HG02798 (cell line): Measurements from ENCODE around the gene MOB3C.

Experiments used
- ATAC-seq: cut with Tn5 transposase; IDR thresholded peaks from one replicate; pipeline ENCODE4 v1.9.1; 2021; ENCODE audit warnings: mild to moderate bottlenecking; ENCODE audit not compliant: unreplicated experiment, poor library complexity

The MOB3C gene

DNA sequence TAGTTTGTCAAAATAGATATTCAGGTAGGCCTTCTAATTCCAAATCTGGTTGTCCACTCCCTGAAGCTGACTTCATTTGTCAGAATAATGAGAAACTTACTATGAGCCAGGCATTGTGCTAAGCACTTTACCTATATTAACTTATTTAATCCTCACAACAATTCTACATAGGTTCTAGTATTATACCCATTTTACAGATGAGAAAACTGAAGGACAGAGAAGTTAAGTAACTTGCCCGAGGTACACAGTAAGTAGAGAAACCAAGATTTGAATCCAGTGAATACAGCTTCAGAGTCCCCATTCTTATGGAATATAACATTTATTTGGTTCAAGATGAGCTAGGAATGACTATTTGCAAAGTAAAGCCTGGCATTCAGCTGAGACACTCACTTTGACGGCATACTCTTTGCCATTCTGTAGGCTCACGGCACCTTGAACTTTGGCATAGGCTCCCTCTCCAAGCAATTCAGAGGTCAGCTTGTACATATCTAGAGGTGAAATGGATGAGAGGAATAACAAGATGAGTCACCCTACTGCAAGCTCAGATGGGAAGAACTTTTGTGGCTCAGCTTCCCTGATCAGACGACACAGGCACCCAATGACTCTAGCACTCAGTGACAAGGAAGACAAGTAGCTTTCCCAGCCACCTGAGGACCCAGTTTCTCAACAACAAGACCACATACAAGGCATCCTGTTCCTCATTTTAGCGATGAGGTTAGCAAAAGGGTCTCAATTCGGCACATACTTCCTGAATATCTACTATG, 36.3 kb downstream of the MOB3C start:
- ATAC-seq: no peak

DNA sequence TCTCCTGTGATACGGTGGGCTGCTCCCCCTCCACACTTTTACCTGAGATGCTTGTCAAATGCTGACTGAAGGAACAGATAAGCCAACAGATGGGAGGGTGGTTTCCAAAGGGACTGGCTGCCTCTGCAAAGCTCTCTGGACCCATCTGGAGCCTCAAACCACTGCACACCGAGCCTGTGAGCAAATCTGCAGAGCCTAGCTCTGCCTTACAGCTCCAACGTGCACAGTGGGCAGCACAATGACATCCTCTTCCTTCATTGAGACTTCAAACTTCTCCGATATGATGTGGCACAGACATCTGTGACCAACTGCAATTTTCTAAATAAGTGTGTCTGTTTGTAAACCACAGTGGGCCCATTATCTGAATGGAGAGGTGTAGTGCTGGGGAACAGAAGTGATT, 38.9 kb downstream of the MOB3C start:
- ATAC-seq: no peak

- ATAC-seq: no peak
Observed at GRCh38 chr1:46576596-46576995, 40.0 kb downstream of the MOB3C start.

DNA sequence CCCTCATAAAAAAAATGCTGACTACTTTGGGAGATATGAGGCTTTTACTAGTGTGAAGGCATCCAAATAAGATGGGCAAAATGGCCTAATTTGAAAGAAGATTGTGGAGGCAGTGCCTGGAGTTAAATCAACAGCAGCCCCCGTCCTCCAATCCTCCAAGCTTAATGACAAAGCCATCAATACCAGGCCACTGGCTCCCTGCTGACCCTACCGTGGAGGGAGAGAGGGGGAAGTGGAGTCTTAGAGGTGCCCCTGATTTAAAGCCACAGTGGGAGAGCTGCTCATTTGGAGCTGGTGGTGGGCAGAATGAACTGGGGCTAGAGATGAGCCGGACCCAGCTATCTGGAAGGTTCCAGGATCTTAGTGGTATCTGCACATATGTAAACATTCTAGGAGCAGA, 40.8 kb downstream of the MOB3C start:
- no peak for ATAC-seq

DNA sequence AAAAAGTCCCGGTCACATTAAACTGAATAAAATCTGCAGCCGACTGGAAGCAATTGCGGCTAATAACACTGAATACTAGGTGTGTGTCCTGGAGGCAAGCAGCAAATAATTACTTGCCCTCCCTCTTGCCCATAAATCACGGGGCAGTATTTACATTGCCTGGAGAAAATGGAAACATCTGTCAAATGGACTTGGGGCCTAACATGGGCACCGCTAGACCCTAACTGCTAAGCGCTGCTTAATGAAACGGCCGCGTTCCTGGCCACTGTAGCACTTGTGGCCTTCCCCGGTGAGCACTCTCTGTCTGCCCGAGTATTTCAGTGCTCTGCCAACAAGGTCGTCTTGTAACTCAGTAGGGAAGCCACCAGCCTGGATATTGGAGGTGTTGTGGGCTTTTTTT, 41.3 kb downstream of the MOB3C start:
- ATAC-seq: no peak

DNA sequence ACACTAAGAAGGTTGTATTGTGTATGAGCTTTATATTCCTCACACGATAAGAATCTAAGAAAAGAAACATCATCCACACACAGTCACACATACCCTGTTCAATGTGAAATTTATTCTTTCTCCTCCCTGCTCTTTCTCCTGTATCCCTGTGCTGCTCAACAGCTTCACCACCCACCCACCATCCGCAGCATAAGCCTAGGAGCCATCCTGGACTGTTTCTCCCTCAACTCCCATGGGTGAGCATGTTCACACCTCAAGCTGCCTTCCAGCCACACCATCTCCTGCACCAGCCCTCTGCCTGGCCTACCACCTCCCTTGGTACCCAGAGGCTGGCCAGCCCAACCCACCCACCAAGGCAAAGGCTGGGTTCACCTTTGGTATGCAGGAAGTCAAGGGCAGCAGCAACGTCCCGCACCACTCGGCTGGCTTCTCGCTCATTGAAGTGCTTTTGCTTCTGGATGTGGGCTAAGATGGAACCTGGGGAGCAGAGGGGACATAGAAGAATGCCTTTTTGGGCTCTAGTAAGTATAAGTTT, 44.9 kb downstream of the MOB3C start:
- ATAC-seq: no peak

GRCh38 chr1:46569884-46570725, 46.5 kb downstream of the MOB3C start:
- no peak for ATAC-seq

DNA sequence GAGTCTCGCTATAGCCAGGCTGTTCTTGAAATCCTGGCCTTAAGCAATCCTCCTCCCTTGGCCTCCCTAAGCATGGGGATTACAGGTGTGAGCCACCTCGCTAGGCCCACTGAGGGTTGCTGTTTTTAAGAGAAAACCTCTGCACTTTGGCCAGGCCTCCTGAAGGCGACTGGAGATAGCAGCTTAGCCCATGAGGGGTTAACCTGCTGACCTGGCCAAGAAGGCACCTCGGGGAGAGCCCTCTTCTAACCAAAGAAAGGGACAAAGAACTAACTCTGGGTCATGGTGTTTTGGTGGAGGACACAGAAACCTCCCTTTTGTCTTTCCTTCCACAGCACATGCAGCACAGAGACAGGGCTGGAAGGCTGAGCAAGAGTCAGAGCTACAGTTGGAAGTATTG, 47.5 kb downstream of the MOB3C start:
- no peak for ATAC-seq

DNA sequence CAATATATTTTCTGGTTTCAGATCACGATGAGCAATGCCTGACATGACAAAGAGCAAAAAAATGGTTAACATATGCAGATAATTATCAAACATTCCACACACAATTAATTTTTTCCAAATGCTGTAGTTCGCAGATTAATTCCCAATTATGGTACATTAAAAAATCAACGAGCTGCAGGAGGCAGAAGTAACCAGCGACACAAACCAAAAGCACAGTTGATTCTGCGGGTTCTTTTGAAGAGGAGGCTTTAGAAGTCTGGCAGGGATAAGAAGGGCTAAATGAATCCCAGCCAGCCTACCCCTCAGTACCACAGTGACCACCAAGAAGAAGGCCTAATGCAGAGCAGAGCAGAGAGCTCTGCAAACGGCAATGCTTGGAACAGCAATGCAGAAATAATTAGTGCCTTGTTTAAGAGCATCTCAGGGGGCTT, 48.1 kb downstream of the MOB3C start:
- ATAC-seq: no peak

- ATAC-seq: no peak
Observed at GRCh38 chr1:46563341-46563740, 53.3 kb downstream of the MOB3C start.

DNA sequence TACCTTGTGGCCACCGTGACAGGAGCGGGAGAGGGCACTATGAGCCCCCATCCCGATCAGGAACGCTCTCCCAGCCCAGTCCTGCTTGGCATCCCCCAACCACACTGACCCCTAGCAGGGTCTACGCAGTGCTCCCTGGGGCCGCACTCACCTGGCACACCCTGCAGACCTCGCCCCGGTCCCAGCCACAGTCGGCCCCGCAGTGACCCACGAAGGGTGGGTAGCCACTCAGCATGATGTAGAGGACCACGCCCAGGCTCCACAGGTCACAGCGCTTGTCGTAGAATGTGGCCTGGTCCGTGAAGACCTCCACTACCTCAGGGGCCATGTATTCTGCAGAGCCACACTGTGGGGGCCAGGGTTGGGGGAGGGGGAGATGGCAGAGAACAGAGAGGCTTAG, 54.1 kb downstream of the MOB3C start:
- no peak for ATAC-seq

DNA sequence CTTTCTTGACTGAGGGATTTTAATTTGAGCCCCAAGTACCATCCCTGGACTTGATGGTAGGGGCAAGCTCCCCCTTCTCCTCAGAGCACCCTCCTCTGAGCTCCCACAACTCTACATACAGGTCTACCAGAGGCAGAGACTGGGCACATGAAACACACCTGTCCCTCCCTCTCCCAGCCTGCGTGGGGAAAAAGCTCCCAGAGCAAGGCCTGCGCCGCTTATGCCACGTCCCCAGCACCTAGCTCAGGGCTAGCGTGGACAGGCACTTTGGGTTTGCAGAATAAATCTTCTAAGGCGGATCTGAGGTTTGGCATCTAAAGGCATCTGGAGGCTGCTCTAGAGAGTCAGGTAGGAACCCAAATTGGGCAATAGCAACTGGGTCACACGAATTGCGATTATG, 57.6 kb downstream of the MOB3C start:
- ATAC-seq: no peak

GRCh38 chr1:46558141-46558963, 58.3 kb downstream of the MOB3C start:
- ATAC-seq: no peak
